Right ventricle myocardium inferior (tissue), 1 donor: Measurements from ENCODE around the gene OR52J3. TPM values are rescaled to one million over a fixed set of nuclear protein-coding genes. Genes with fewer than 3 reads are reported as not detected.

Experiments
- ATAC-seq: fragments of 200-7000 bp; cut with Tn5 transposase; one replicate; pipeline ENCODE4 v1.9.1; 2020; ENCODE audit warnings: mild to moderate bottlenecking, moderate library complexity
- DNase-seq: peaks from one replicate; pipeline ENCODE4 v3.0.0; 2021; ENCODE audit errors: missing footprints
- intact Hi-C: fragments of 100-400 bp; cut with DNase I; formaldehyde crosslinking; loops from one replicate; pipeline ENCODE4 v1.11.0; 2022
- total RNA-seq: library from RNA; stranded (reverse); fragmentation: NEBNext Ultra II Directional; extraction: Animal tissue kit (Norgen Biotek cat#: 25700); gene quantifications from one replicate; pipeline ENCODE4 v1.2.1, GENCODE V29; 2021
- donor health status: DM: no; HTN: yes; CAD: no; lungs with severe emphysema.

The OR52J3 gene
- total RNA-seq, 1 donor from 2014 or later = not detected

DNA sequence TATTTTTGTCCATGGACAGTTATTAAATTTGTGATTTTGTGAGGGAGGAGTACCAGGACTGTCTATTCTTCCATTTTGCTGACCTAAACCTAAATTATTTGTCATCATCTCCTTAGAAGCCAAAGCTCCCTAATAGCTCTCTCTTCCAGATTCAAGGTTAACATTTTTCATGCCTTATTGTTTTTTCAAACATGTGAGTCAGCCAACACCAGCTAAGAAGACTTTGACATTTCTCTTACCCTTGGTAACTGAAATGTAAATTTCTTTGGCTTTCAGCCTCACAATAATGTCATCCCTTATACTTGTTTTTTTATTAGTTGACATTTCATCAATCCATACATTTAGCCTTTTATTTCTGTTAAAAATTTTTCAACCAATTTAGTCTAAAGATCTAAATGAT is 42.2 kb downstream of the OR52J3 start:
- ATAC-seq = no peak
- DNase-seq = no peak
- intact Hi-C loops = no loop called here

DNA sequence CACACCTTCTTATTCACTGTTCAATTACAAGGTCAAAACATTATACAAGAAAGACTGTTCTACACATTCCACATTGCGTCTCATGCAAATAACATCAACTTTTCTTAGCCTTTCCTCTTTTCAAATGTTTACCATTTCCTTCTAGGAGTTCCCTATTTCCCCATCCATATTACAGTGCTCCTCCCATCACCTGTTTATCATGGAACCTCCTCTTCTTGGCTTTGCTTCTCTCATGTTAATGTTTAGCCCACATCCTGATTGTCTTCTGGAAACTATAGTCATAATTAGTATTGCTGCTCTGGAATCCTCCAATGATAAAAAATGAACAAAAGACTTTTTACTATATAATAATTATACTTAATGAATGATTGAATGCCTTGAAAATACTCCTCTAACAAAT is 44.3 kb downstream of the OR52J3 start:
- intact Hi-C loops = no loop called here
- no peak for ATAC-seq
- no peak for DNase-seq

GRCh38 chr11:5092821-5093585 is 46.7 kb downstream of the OR52J3 start:
- intact Hi-C loops = no loop called here
- ATAC-seq (no peak), DNase-seq (no peak)

DNA sequence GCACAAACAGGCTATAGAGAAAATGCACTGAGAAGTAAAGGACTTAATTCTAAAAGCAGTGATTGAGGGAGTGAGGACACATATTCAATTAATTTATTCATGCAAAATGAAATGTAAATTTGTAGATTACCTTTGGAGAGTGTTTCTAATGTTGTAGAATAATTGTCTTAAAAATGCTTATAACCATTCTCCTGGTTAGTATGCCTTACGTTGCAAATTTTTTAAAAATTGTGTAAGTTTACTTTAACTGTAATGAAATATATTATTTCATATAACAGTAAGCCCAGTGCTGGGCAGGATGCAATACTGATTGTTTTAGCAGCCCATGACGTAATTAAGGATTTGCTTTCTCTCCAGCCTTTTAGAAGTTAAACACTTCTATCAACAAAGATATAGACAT is 49.7 kb downstream of the OR52J3 start:
- intact Hi-C loops = no loop called here
- DNase-seq (no peak), ATAC-seq (no peak)

Other genes starting within 250 kb of the OR52J3 start
- gene OR52R1, start 242.1 kb upstream of the OR52J3 start, total RNA-seq = not detected
- not detected for gene OR51F2, start 225.2 kb upstream of the OR52J3 start, total RNA-seq
- gene OR51S1, start 197.3 kb upstream of the OR52J3 start, total RNA-seq = not detected
- gene OR51T1, start 164.6 kb upstream of the OR52J3 start, total RNA-seq = not detected
- gene OR51A7, start 142.7 kb upstream of the OR52J3 start, total RNA-seq = not detected
- gene OR51G2, start 127.2 kb upstream of the OR52J3 start, total RNA-seq = not detected
- gene OR51G1, start 122.2 kb upstream of the OR52J3 start, total RNA-seq = not detected
- not detected for gene OR51A4, start 98.9 kb upstream of the OR52J3 start, total RNA-seq
- gene OR51A2, start 90.8 kb upstream of the OR52J3 start, total RNA-seq = not detected
- gene OR51L1, start 51.7 kb upstream of the OR52J3 start, total RNA-seq = not detected
- gene OR52E2, start 13.1 kb downstream of the OR52J3 start, total RNA-seq = not detected
- not detected for gene OR52E1, start 23.0 kb downstream of the OR52J3 start, total RNA-seq
- gene OR52A5, start 91.8 kb downstream of the OR52J3 start, total RNA-seq = not detected
- not detected for gene OR52A1, start 108.2 kb downstream of the OR52J3 start, total RNA-seq
- gene OR51V1, start 154.2 kb downstream of the OR52J3 start, total RNA-seq = not detected
- gene HBB, start 180.5 kb downstream of the OR52J3 start, total RNA-seq = 140 TPM
- gene HBD, start 188.0 kb downstream of the OR52J3 start, total RNA-seq = not detected
- not detected for gene HBG1, start 203.3 kb downstream of the OR52J3 start, total RNA-seq
- not detected for gene HBG2, start 208.3 kb downstream of the OR52J3 start, total RNA-seq
- not detected for gene HBE1, start 223.4 kb downstream of the OR52J3 start, total RNA-seq